ENCODE results near the gene PRKAB2. TPM values are rescaled to one million over a fixed set of nuclear protein-coding genes. Genes with fewer than 3 reads are reported as not detected.
"Not testable (repeated sequence)": the region's sequence is repeated elsewhere in the genome, so short reads cannot be mapped to it uniquely, and the experiment has no call there.

The PRKAB2 gene
- total RNA-seq, 1 experiment from 2014 or later = 17.8 TPM

- no peak overlapping the region for H4K8ac ChIP-seq (replicated peaks; ENCODE audit: insufficient read length, low read depth, low read length)
- H3K27ac ChIP-seq (ENCODE audit: insufficient read length, low read depth, low read length) = no peak overlapping the region
- no peak overlapping the region for H2BK20ac ChIP-seq (ENCODE audit: low read depth, low read length, poor library complexity, severe bottlenecking)
- no peaks in the 10 kb centered on the region for H4K20me1 ChIP-seq (ENCODE audit: control insufficient read depth, insufficient read depth, insufficient read length)
- no peak overlapping the region for H4K91ac ChIP-seq (ENCODE audit: insufficient read length, low read depth, low read length)
- no peak overlapping the region for H3K14ac ChIP-seq (ENCODE audit: insufficient read depth, low read length)
- DNase-seq = no peak
- H2BK15ac ChIP-seq (ENCODE audit: low read depth, low read length) = no peak overlapping the region
- no peak overlapping the region for H2AK5ac ChIP-seq (ENCODE audit: insufficient read length, low read length)
- H3K27me3 ChIP-seq (ENCODE audit: insufficient read depth, low read length) = no peaks in the 10 kb centered on the region
- H3K18ac ChIP-seq (ENCODE audit: insufficient read length, low read depth, low read length) = no peak overlapping the region
- no CpG with 5 or more reads among the region's 1 CpG for WGBS (ENCODE audit: extremely low coverage, insufficient read length, low lambda C conversion rate)
- H3K9ac ChIP-seq (ENCODE audit: extremely low read depth, insufficient read length, low read length) = no peak overlapping the region
- no peak overlapping the region for H2BK5ac ChIP-seq (ENCODE audit: insufficient read length, low read length)
- H3K9me3 ChIP-seq (ENCODE audit: control insufficient read depth, low read depth, low read length) = no peaks in the 10 kb centered on the region
- H2AFZ ChIP-seq (ENCODE audit: low read length) = no peak overlapping the region
- no peak for TF ChIP-seq CTCF (conservative IDR thresholded peaks at IDR 0.05)
- Mint-ChIP-seq H3K27ac (no peak overlapping the region), H3K4me3 (no peak overlapping the region), H3K4me1 (no peaks in the 10 kb centered on the region), H3K9me3 (no peaks in the 10 kb centered on the region), H3K36me3 (ENCODE audit: insufficient read depth in 1 of 3, low read depth in 3 of 3) (no peaks in the 10 kb centered on the region), H3K27me3 (ENCODE audit: low read depth) (peaks cover 16% of the 10 kb centered on the region)
- no peaks in the 10 kb centered on the region for H3K4me1 ChIP-seq (ENCODE audit: insufficient read depth, low read length)
- no peak overlapping the region for H3K4me2 ChIP-seq (ENCODE audit: insufficient read depth, insufficient read length, low read length)
- no peak overlapping the region for H3K4ac ChIP-seq (ENCODE audit: low read depth, low read length)
- no peak overlapping the region for H3K23ac ChIP-seq (ENCODE audit: insufficient read length, low read depth, low read length)
- H3K23me2 ChIP-seq (ENCODE audit: insufficient read length, low read depth, low read length, poor library complexity, severe bottlenecking) = no peaks in the 10 kb centered on the region
- no peak overlapping the region for H2BK12ac ChIP-seq (ENCODE audit: insufficient read length, low read depth, low read length)
- no peak overlapping the region for H3T11ph ChIP-seq (ENCODE audit: low read length)
- no peaks in the 10 kb centered on the region for H3K79me2 ChIP-seq (ENCODE audit: insufficient read depth, low read length)
- H2BK120ac ChIP-seq (ENCODE audit: low read depth, low read length, poor library complexity, severe bottlenecking) = no peak overlapping the region
- no peak overlapping the region for H3K56ac ChIP-seq (ENCODE audit: insufficient read length, low read depth, low read length)
- H3K79me1 ChIP-seq (ENCODE audit: insufficient read depth, low read depth, low read length, poor library complexity, severe bottlenecking) = no peaks in the 10 kb centered on the region
- no peak overlapping the region for H4K5ac ChIP-seq (ENCODE audit: insufficient read length, low read depth, low read length)
Measured at GRCh38 chr1:147109041-147109440, 63.2 kb downstream of the PRKAB2 start.

GRCh38 chr1:147106407-147106881 lies 65.8 kb downstream of the PRKAB2 start:
- not testable (repeated sequence) for H3K4ac ChIP-seq (ENCODE audit: low read depth, low read length); H3K27me3 ChIP-seq (ENCODE audit: insufficient read depth, low read length); H3K56ac ChIP-seq (ENCODE audit: insufficient read length, low read depth, low read length); H3K14ac ChIP-seq (ENCODE audit: insufficient read depth, low read length); DNase-seq; H3K9me3 Mint-ChIP-seq; H3K4me2 ChIP-seq (ENCODE audit: insufficient read depth, insufficient read length, low read length); H4K8ac ChIP-seq (replicated peaks; ENCODE audit: insufficient read length, low read depth, low read length); H2AK5ac ChIP-seq (ENCODE audit: insufficient read length, low read length); H3K27ac Mint-ChIP-seq; H3K9ac ChIP-seq (ENCODE audit: extremely low read depth, insufficient read length, low read length); H3K79me2 ChIP-seq (ENCODE audit: insufficient read depth, low read length); H3K79me1 ChIP-seq (ENCODE audit: insufficient read depth, low read depth, low read length, poor library complexity, severe bottlenecking); H4K20me1 ChIP-seq (ENCODE audit: control insufficient read depth, insufficient read depth, insufficient read length); H4K5ac ChIP-seq (ENCODE audit: insufficient read length, low read depth, low read length); H2BK12ac ChIP-seq (ENCODE audit: insufficient read length, low read depth, low read length); H2BK5ac ChIP-seq (ENCODE audit: insufficient read length, low read length); H3K9me3 ChIP-seq (ENCODE audit: control insufficient read depth, low read depth, low read length); H3K18ac ChIP-seq (ENCODE audit: insufficient read length, low read depth, low read length); H2BK120ac ChIP-seq (ENCODE audit: low read depth, low read length, poor library complexity, severe bottlenecking); H3K36me3 Mint-ChIP-seq (ENCODE audit: insufficient read depth in 1 of 3, low read depth in 3 of 3); H3K4me1 ChIP-seq (ENCODE audit: insufficient read depth, low read length); H2AFZ ChIP-seq (ENCODE audit: low read length); H3K4me3 Mint-ChIP-seq; H4K91ac ChIP-seq (ENCODE audit: insufficient read length, low read depth, low read length); H2BK20ac ChIP-seq (ENCODE audit: low read depth, low read length, poor library complexity, severe bottlenecking); H2BK15ac ChIP-seq (ENCODE audit: low read depth, low read length); H3K27ac ChIP-seq (ENCODE audit: insufficient read length, low read depth, low read length); H3T11ph ChIP-seq (ENCODE audit: low read length); H3K23ac ChIP-seq (ENCODE audit: insufficient read length, low read depth, low read length); H3K23me2 ChIP-seq (ENCODE audit: insufficient read length, low read depth, low read length, poor library complexity, severe bottlenecking)
- no CpG with 5 or more reads among the region's 9 CpGs for WGBS (ENCODE audit: extremely low coverage, insufficient read length, low lambda C conversion rate)
- peaks cover 13 to 15% of the 10 kb centered on the region in 2 experiments for H3K4me1 Mint-ChIP-seq
- H3K27me3 Mint-ChIP-seq (ENCODE audit: low read depth) = peaks cover 12% of the 10 kb centered on the region
